ENCODE measurements around the gene ACTR1A. TPM values are rescaled to one million over a fixed set of nuclear protein-coding genes. Genes with fewer than 3 reads are reported as not detected.
"Not testable (repeated sequence)": the region's sequence is repeated elsewhere in the genome, so short reads cannot be mapped to it uniquely, and the experiment has no call there.

ACTR1A gene
- polyA plus RNA-seq, 1 experiment: 164 TPM

DNA sequence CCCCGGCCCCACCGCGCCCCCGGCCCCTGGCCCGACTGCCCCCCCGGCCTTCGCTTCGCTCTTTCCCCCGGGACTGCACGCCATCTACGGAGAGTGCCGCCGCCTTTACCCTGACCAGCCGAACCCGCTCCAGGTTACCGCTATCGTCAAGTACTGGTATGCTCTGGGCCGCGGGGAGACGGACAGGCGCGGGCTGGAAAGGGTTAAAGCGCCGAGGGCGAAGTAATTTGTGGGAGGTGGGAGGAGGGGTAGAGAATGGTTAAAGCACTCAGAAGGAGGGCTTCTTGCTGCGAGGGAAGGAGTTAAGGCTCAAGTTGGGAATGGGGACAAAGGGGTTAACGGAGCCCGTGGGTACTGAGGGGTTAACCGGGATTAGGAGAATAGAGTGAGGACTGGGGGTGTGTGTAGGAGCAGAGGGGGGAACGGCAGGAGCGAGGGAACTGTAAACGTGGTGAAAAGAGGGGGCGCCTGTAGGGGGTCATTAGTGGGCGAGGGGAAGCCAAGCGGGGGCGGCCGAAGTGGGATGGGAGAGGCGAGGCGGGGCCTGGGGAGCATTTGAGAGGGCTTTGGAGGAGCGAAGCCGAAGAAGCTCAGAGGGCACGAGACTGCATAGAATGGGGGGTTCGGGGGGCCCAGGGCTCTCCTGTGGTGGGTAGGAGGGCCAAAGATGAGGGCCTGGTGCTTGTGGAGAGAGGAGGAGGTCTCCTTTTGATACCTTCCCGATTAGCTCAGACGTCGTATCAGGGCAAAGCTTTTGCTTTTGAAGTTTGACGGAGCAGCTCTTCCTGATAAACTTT lies 1.9 kb upstream of the ACTR1A start:
- TF ChIP-seq, protein P1, sequence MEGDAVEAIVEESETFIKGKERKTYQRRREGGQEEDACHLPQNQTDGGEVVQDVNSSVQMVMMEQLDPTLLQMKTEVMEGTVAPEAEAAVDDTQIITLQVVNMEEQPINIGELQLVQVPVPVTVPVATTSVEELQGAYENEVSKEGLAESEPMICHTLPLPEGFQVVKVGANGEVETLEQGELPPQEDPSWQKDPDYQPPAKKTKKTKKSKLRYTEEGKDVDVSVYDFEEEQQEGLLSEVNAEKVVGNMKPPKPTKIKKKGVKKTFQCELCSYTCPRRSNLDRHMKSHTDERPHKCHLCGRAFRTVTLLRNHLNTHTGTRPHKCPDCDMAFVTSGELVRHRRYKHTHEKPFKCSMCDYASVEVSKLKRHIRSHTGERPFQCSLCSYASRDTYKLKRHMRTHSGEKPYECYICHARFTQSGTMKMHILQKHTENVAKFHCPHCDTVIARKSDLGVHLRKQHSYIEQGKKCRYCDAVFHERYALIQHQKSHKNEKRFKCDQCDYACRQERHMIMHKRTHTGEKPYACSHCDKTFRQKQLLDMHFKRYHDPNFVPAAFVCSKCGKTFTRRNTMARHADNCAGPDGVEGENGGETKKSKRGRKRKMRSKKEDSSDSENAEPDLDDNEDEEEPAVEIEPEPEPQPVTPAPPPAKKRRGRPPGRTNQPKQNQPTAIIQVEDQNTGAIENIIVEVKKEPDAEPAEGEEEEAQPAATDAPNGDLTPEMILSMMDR (IDR thresholded peaks at IDR 0.05; ENCODE audit: low read depth, low read length): no peak
- Histone ChIP-seq H3K27me3 (ENCODE audit: control insufficient read depth, insufficient read depth, low read length) (no peaks in the 10 kb centered on the region), H3K27ac (ENCODE audit: low read depth, low read length) (peak overlapping the region; percentile 39), H3K9me3 (ENCODE audit: control insufficient read depth, insufficient read depth, low read length) (no peaks in the 10 kb centered on the region; the same call in 1 of the 2 replicates), H3K4me3 (ENCODE audit: low read depth, low read length) (peak overlapping the region; percentile 90)
- CTCF ChIA-PET: interaction anchor here (0.6 to 4.0 kb wide), 24 partner anchors 8 to 173 kb away, joined by 3 to 120 read pairs (median 4); no protein-coding TSS in a partner anchor
- no peak for DNase-seq (ENCODE audit: low read depth, low spot score)
- POLR2A ChIA-PET: interaction anchor here (0.5 to 3.1 kb wide), 12 partner anchors 31 to 170 kb away, joined by 3 to 17 read pairs (median 4); partner anchors contain the start of gene TRIM8

DNA sequence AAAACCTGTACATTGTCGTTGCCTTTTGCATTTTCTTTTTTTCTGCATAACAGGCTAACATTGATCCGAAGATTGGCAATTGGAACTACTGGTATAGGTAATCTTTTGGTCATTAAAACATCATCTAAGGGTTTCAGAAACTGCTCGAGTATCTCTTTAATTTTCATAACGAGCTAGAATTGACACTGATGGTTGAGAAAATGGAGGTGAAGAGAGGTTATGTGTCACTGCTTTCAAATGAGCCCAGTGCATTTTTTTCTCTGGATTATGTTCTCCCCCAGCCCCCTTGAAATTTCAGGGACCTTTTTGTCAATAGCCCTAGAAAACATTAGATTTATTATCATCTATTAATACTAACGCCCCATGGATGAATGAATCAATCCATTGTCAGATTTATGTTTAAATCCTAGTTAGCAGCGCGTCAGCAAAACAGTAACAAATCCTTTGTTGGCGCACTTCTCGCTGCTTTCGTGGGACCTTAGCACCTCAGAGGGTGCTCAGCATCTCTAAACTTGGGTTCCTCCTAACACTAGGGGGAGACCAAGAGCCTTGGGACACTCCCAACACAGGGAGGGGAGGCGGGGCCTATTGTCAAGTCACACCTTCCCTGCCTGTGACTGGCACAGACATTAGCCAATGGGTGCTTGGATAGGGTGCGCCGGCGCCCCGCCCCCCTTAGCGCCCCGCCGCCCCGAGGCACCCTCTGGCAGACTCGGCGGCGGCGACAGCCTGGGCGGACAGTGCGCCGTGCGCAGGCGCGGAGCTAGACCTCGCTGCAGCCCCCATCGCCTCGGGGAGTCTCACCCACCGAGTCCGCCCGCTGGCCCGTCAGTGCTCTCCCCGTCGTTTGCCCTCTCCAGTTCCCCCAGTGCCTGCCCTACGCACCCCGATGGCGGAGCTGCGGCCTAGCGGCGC lies 1.0 kb upstream of the ACTR1A start, which contains the start of gene SUFU:
Gene SUFU (plus strand): TSS at position 709 of the 915 bp plus-strand sequence. CDS start 181 bp downstream, at position 890.
- CTCF ChIA-PET: interaction anchor here (0.6 to 4.0 kb wide), 31 partner anchors 8 to 174 kb away, joined by 3 to 120 read pairs (median 3); no protein-coding TSS in a partner anchor
- POLR2A ChIA-PET: interaction anchor here (0.9 to 3.1 kb wide), 11 partner anchors 52 to 157 kb away, joined by 3 to 17 read pairs (median 4); partner anchors contain the start of gene TRIM8
- Histone ChIP-seq H3K27me3 (ENCODE audit: control insufficient read depth, insufficient read depth, low read length) (no peaks in the 10 kb centered on the region), H3K9me3 (ENCODE audit: control insufficient read depth, insufficient read depth, low read length) (no peaks in the 10 kb centered on the region; the same call in 1 of the 2 replicates), H3K4me3 (ENCODE audit: low read depth, low read length) (peak within 1 kb of the TSS; percentile 98), H3K27ac (ENCODE audit: low read depth, low read length) (peak within 1 kb of the TSS; percentile 39)
- peak; percentile 98 for DNase-seq (ENCODE audit: low read depth, low spot score)
- TF ChIP-seq, protein P1 (IDR thresholded peaks at IDR 0.05; ENCODE audit: low read depth, low read length): peak; percentile 95

DNA sequence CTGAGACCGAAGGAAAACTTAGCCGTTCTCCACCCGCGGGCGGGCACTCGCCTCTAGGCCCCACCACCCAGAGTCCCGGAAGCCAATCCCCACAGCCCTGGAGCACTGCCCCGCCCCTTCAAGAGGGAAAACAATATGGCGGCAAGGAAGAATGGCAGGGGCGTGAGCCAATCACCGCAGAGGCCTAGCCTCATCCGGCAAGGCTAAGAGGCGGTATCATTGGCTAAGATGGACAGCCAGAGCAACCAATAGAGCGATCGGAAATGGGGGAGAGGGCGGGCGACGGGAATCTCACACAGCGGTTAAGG lies 529 bp downstream of the ACTR1A start:
- TF ChIP-seq, protein P1 (IDR thresholded peaks at IDR 0.05; ENCODE audit: low read depth, low read length): no peak
- peak overlapping the region; percentile 98 for H3K4me3 ChIP-seq (ENCODE audit: low read depth, low read length)
- H3K9me3 ChIP-seq (ENCODE audit: control insufficient read depth, insufficient read depth, low read length): no peaks in the 10 kb centered on the region; the same call in 1 of the 2 replicates
- POLR2A ChIA-PET: interaction anchor here (0.6 to 3.1 kb wide), 3 partner anchors 77 to 332 kb away, joined by 3 to 12 read pairs (median 6); no protein-coding TSS in a partner anchor
- H3K27me3 ChIP-seq (ENCODE audit: control insufficient read depth, insufficient read depth, low read length): no peaks in the 10 kb centered on the region
- CTCF ChIA-PET: interaction anchor here (1.0 to 4.0 kb wide), 10 partner anchors 16 to 102 kb away, joined by 3 to 120 read pairs (median 4); no protein-coding TSS in a partner anchor
- peak overlapping the region; percentile 25 for H3K27ac ChIP-seq (ENCODE audit: low read depth, low read length)
- peak; percentile 99 for DNase-seq (ENCODE audit: low read depth, low spot score)

DNA sequence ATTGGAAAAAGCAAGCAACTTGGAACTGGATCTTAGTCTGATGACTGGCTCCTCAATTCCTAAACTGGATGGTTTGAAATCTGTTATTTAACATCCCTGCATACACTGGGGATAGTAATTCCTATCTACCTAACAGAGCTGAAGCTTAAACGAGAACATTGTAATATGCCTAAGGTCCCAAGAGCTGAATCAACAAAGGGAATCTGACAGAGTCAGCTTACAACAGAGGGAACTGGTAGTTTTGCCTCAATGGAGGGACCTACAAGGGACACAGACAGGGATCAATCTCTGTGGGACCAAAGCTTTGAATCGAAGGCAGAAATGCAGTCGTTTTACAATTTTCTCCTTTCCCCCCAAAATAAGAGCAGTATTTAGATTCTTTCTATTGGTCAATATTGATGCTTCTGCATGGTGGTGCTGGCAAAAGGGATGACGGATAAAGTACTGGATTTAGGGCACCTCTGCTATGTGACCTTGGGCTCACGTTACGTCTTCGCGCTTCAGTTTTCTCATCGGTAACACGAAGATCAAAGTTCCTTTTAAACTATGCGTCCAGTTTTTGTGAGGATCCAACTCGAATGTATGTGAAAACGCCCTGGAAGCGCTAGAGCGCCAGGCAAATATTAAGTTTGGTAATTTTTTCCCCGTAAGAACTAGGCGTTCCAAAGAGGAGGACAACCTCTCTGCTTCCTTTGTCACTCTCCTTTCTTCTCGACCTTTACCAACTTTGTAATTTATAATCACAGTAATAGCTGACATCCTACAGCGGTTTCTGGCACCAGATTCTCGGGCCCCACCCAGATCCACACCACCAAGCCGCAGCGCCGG lies 1.1 kb downstream of the ACTR1A start:
- POLR2A ChIA-PET: interaction anchor here (0.6 to 3.1 kb wide), 2 partner anchors 78 to 291 kb away, joined by 5 to 12 read pairs; no protein-coding TSS in a partner anchor

DNA sequence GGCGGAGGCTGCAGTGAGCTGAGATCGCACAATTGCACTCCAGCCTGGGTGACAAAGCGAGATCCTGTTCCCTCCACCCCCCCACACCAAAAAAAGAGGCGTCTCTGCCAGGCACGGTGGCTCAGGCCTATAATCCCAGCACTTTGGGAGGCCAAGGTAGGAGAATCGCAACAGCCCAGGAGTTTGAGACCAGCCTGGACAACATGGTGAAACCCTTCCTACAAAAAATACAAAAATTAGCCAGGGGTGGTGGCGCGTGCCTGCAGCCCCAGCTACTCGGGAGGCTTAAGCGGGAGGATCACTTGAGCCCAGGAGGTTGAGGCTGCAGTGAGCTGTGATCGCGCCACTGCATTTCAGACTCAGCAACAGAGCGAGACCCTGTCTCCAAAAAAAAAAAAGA lies 1.8 kb downstream of the ACTR1A start:
- CTCF ChIA-PET: interaction anchor here (0.8 to 1.6 kb wide), 5 partner anchors 21 to 107 kb away, joined by 3 to 14 read pairs (median 5); no protein-coding TSS in a partner anchor
- POLR2A ChIA-PET: interaction anchor here (0.6 kb wide), 1 partner anchor 292 kb away, joined by 5 read pairs; no protein-coding TSS in a partner anchor
- not testable (repeated sequence) for H3K9me3 ChIP-seq (ENCODE audit: control insufficient read depth, insufficient read depth, low read length); DNase-seq (ENCODE audit: low read depth, low spot score); H3K27me3 ChIP-seq (ENCODE audit: control insufficient read depth, insufficient read depth, low read length); H3K27ac ChIP-seq (ENCODE audit: low read depth, low read length)
- peak overlapping the region; percentile 21; the same call in 1 of the 2 replicates for H3K4me3 ChIP-seq (ENCODE audit: low read depth, low read length)

More for the DNA sequence above, 1.1 kb downstream of the ACTR1A start:
- Histone ChIP-seq H3K27ac (ENCODE audit: low read depth, low read length) (peak overlapping the region; percentile 25), H3K4me3 (ENCODE audit: low read depth, low read length) (peak overlapping the region; percentile 64), H3K27me3 (ENCODE audit: control insufficient read depth, insufficient read depth, low read length) (no peaks in the 10 kb centered on the region), H3K9me3 (ENCODE audit: control insufficient read depth, insufficient read depth, low read length) (no peaks in the 10 kb centered on the region; the same call in 1 of the 2 replicates)
- no peak for DNase-seq (ENCODE audit: low read depth, low spot score)
- CTCF ChIA-PET: interaction anchor here (0.8 to 1.6 kb wide), 6 partner anchors 22 to 108 kb away, joined by 3 to 14 read pairs (median 4); no protein-coding TSS in a partner anchor
- TF ChIP-seq, protein P1 (IDR thresholded peaks at IDR 0.05; ENCODE audit: low read depth, low read length): no peak

Data from AG04450 (cell line).